HG03045 (cell line): ENCODE results near the gene ACSL5.
A peak's percentile ranks its signal among the peaks of the same experiment; 100 is the strongest.
"Not testable (repeated sequence)": the region's sequence is repeated elsewhere in the genome, so short reads cannot be mapped to it uniquely, and the experiment has no call there.

Experiments used
- ATAC-seq: cut with Tn5 transposase; IDR thresholded peaks from one replicate; pipeline ENCODE4 v1.9.1; 2021; ENCODE audit warnings: mild to moderate bottlenecking, moderate library complexity; ENCODE audit not compliant: unreplicated experiment

ACSL5 gene

GRCh38 chr10:112374724-112375541, 1.0 kb downstream of the ACSL5 start:
- ATAC-seq, result peak; percentile 31

- peak; percentile 91 for ATAC-seq
Observed at GRCh38 chr10:112375721-112376395, 1.9 kb downstream of the ACSL5 start.

GRCh38 chr10:112376396-112376790, 2.5 kb downstream of the ACSL5 start:
- ATAC-seq, result peak; percentile 34

- not testable (repeated sequence) for ATAC-seq
Observed at GRCh38 chr10:112377116-112377515, 3.2 kb downstream of the ACSL5 start.

- no peak for ATAC-seq
Observed at GRCh38 chr10:112379635-112380296, 5.8 kb downstream of the ACSL5 start.

GRCh38 chr10:112382515-112383235, 8.8 kb downstream of the ACSL5 start:
- no peak for ATAC-seq

- ATAC-seq, result no peak
Observed at GRCh38 chr10:112383325-112383724, 9.4 kb downstream of the ACSL5 start.

- ATAC-seq, result no peak
Observed at GRCh38 chr10:112384141-112384540, 10.2 kb downstream of the ACSL5 start.

DNA sequence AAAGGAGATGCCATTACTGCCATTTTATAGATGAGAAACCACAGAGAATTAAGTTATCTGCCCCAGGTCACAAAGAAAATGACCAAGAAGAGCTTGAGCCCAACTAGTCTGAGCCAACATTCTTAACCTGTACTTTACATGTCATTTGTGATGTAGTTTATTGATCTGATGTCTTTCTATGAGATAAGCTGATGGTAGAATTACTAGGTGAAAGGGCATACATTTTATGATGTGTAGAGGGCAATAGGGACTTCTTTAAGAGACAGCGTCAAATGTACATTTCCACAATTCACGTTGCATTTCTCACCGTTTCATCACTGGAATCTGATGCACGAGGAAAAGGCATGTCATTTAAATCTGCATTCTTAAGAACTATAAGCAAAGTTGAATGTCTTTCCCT, 11.3 kb downstream of the ACSL5 start:
- ATAC-seq, result no peak

DNA sequence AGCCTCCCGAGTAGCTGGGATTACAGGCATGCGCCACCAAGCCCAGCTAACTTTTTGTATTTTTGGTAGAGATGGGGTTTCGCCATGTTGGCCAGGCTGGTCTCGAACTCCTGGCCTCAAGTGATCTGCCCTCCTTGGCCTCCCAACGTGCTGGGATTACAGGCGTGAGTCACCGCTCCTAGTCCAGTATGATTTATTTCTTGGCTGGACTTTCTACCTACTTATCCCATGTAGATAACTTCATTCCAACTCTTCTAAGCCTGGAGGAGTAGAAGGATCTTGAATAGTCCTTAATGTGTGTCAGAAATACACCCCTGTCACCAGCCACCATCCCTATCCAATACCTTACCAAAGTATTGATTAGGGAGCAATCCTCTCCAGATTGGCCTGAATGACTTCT, 14.1 kb downstream of the ACSL5 start:
- not testable (repeated sequence) for ATAC-seq

DNA sequence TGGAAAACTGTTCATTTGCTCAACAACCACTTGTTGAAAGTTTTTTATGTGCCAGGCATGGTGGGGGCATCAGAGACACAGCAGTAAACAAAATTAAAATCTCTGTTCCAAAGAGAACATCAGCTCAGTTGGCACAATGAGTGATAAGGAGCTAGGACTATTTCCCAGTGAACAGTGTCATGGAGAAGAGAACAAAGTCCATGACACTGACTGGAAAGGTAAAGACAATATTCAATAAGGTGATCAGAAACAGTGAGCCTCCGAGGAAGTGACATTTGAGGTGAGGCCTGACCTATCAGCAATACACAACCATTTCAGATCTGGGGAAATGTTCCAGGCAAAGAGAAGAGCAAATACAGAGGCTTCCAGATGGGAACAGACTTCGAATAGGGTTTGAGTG, 14.6 kb downstream of the ACSL5 start:
- ATAC-seq, result no peak

- ATAC-seq, result peak; percentile 82
Observed at GRCh38 chr10:112389271-112389822, 15.4 kb downstream of the ACSL5 start.

- ATAC-seq, result no peak
Observed at GRCh38 chr10:112390125-112390703, 16.3 kb downstream of the ACSL5 start.

DNA sequence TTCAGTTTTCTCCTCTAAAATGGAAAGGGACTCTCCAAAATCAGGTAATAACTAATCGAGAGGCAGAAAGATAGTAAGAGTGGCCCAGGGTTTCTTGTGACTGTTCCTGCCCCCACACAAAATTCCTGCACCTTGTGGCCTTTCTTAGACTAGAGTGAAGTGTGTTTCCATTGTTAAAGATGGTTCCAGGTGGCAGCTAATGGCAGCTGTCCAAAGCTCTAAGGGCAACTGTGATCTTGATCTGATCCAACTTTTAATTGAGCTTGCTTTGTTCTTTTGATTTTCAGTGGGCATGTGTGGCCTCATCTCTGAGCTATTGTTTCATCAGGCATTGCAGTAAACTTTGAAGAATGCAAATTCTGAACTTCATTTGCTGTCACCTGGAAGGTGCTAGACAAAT, 19.4 kb downstream of the ACSL5 start:
- ATAC-seq, result no peak

DNA sequence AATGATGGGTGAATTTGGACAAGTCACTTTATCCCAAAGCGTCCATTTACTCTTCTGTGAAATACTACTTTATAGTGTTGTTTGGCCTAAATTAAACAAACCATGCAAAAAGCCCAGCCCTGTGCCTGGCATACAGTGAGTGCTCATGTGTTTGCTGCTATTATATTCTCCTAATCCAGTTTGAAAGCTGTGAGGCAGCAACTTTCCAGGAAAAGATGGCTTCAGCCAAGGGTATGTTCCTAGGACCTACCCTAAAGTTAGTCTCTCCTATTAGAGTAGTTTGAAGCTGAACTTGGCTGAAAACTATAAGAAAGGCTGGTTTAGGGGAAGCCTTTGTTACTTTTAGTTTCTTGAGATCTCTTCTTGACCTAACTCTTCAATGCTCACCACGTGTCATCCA, 19.9 kb downstream of the ACSL5 start:
- ATAC-seq, result no peak

DNA sequence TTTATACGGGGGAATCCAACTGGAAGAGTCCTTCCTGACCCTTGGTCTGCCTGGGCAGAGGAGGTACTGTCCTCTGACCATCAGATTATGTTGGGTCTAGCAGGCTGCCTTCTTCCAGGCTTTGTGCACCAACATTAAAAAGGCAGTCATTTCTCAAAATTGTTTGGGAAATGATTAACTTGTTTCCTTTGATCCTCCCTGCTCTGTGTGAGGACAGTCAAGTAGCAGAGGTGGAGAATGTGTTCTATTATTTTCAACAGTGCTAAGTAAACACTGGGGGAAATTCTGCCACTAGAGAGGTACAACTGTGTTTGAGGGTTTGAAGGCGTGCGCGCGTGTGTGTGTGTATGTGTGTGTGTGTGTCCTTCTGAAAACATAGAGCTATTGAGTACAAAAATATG, 20.6 kb downstream of the ACSL5 start:
- no peak for ATAC-seq

GRCh38 chr10:112395809-112396530, 22.1 kb downstream of the ACSL5 start:
- ATAC-seq, result no peak

DNA sequence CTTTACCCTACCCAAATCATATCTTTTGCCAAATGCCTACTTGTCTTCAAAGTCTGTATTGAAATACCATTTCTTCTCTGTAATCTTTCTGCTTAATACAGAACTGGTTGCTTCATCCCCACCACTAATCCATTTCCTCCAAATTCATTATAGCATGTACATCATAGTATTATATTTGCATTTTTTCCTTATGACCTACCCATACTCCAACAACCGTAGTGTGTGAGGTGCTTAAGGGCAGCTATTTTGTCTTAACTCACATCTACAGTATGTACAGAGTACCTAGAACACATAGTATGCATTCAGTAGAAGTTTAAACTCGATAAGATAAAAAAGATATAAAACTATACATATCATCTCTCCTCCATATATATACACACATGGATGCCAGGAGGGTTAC, 23.7 kb downstream of the ACSL5 start:
- no peak for ATAC-seq

GRCh38 chr10:112402917-112403316, 29.0 kb downstream of the ACSL5 start:
- no peak for ATAC-seq

DNA sequence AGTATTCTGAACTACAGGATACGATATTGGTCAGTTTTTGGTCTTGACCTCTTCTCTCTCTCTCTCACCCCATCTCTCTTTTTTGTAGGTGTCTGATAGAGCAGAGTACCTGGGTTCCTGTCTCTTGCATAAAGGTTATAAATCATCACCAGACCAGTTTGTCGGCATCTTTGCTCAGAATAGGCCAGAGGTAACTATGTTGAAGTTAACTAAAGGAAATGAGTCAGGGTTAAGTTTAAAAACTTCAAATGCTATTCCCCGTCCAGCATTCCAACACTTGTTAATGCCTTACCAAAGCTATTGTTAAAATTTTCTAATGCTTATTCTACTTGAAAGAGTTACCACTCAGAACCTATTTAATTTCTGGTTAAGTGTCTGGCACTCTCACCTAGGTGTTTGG, 30.7 kb downstream of the ACSL5 start:
- ATAC-seq, result no peak
